NT2/D1 (cell line): Measurements from ENCODE around the gene BANP.

Experiments used
- SUZ12 ChIP-seq: IDR thresholded peaks from 2 replicates; pipeline ENCODE4 v1.6.1; 2011; ENCODE audit not compliant: insufficient read length, insufficient read depth; ENCODE audit errors: extremely low read depth
- YY1 ChIP-seq: IDR thresholded peaks from 2 replicates; pipeline ENCODE4 v1.6.1; 2011; ENCODE audit not compliant: insufficient read length, insufficient read depth

GRCh38 chr16:87929986-87930385, 21.2 kb upstream of the BANP start:
- no peak for TF ChIP-seq SUZ12
- TF ChIP-seq YY1 = no peak
